A172 (cell line): Measurements from ENCODE around the gene CLEC11A. TPM values are rescaled to one million over a fixed set of nuclear protein-coding genes. Genes with fewer than 3 reads are reported as not detected.
A peak's percentile ranks its signal among the peaks of the same experiment; 100 is the strongest.

ENCODE experiments used
- DNase-seq: peaks from one replicate; pipeline ENCODE4 v3.0.0-alpha.2; 2015; ENCODE audit warnings: low spot score
- total RNA-seq: library from RNA; depleted of rRNA; stranded (reverse); fragments of >200 nt; shearing (Covaris generic); gene quantifications from 2 replicates; pipeline ENCODE4 v1.2.3, GENCODE V29; 2014

Gene CLEC11A
- total RNA-seq, 1 experiment from 2014 or later: 4.8 TPM

DNA sequence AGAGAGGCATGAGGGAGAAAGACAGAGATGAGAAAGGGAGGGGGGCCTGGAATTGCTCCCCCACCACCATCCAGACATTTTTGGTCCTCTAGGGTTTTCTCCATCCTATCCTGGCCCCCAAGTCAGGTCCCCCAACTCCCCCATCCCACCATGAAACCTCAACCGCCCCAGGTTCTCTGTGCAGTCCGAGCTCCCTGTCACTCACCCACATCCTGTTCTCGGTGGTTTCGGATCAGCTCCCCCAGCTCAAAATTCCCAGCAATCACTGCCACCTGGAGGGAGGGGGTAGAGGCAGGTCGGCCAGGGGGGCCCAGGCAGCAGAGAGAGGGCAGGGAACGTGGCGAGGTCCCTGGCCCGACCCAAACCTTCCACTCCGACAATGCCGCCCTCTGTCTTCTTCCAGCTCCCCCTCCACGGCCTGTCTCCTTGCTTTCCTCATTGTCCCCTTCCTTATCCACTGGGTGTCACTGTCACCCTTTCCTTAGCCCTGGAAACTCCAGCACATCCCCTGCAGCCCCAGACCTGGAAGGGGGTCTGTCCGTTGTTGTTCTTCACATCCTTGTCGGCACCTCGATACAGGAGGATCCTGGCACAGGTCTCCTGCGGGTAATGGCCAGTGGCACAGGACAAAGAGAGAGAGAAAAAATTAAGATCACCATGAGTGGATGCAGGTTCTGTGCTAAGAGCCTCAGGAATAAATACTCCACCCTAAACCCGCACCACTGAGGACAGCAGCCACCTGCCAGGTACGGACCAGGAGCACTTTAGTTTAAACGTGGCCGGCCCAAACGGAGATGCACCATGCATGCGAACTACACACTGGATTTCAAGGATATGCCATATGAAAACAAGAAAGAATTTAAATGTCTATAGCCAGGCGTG, 19.0 kb upstream of the CLEC11A start:
- DNase-seq: no peak

DNA sequence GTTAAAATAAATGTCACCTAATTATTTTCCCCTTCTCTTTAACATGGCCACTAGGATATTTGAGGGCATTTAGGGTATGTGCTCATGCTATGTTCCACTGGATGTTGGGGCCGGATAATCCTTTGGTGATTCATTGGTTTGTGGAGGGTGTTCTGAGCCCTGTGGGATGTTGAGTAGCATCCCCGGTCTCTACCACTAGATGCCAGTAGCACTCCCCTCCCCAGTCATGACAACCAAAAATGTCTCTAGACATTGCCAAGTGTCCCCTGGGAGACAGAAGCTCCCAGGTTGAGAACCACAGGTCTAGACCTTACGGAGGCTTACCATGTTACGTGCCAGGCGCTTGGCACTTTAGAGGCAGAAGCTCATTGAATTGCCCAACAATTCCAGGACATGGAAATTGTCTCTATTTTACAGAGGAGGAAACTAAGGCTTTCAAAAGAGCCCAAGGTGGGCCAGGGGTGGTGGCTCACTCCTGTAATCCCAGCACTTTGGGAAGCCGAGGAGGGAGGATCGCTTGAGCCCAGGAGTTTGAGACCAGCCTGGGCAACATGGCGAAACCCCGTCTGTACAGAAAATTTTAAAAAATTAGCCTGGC, 17.6 kb upstream of the CLEC11A start:
- DNase-seq: peak; percentile 86

DNA sequence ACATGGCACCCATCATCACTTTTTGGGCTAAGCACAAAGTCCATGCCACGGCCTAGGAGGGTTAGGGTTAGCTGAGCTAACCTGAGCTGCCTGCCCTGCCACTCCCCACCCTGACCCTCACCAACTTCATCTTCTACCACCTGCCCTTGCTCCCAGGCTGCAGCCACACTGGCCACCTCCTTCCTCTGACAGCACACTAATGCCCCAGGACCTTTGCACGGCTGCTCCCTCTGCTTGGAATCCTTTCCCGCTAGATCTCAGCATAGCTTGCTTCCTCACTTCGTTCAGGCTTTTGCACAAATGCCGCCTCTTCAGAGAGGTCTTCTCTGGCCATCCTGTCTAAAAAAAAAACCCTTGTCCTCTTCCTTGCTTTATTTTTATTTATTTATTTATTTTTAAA, 16.8 kb upstream of the CLEC11A start:
- no peak for DNase-seq

DNA sequence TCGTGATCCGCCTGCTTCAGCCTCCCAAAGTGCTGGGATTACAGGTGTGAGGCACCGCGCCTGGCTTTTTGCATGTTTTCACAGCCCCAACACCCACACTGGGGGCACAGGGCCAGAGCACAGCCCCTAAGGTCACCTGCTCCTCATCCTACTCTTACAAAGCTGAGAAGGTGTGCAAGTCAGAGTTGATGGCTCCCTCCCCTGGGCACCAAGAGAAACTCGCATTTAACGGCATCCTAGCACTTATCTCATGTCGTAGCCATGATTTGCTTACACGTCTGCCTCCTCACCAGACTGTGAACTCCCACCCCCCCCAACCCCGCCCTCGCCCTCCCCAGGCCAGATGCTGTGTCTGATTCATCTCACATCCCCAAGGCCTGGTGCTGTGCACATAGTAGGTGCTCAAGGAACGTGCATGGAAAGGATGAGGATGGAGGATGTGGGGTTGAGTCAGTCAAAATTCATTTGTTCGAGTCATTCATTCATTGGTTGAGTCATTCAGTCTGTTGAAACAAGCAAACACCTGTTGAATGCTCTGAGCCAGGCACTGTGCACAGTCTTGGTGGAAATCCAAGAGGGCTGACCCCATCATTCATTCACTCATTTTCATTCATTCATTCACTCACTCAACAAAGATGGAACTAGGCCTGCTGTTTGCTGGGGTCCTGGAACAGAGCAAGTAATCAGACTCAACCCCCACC, 14.8 kb upstream of the CLEC11A start:
- DNase-seq: no peak

DNA sequence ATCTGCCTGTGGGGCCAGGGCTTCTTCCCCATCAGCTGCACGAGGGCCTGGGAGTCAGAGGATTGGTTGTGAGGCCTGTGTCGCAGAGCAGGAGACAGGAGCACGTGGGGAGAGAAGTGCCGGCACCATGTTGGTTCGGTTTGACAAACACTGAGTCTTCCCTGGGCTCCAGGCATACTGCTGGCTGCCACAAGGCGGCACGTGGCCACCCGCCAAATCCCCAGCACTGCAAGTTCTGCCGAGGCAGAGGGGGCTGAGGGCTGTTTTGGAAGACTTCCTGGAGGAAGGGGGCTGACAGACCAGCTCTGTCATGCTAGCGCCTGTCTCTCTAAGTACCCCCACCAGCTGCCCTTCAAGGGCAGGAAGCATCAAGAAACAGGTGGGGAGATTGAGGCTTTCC, 13.1 kb upstream of the CLEC11A start:
- DNase-seq: no peak

- DNase-seq: no peak
Measured at GRCh38 chr19:50710612-50711011, 12.6 kb upstream of the CLEC11A start.

- no peak for DNase-seq
Measured at GRCh38 chr19:50711196-50711595, 12.0 kb upstream of the CLEC11A start.

GRCh38 chr19:50711805-50712204, 11.4 kb upstream of the CLEC11A start:
- no peak for DNase-seq

DNA sequence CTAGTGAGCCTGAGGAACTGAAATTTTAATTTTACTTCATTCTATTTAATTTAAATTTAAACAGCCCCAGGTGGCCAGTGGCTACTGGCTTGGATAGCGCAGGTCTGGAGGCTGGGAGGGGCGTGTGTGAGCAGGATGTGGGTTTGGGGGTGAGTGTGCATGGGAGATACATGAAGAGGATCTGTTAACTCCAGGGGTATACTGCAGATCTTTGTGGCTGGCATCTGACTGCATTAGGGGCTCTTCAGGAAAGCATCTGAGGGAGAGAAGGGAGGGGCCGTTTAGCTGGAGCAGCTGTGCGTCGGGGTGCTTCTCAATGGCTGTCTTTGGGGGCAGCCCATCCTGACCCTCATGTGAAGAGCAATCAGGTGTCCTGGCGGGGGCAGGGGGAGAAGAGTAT, 10.3 kb upstream of the CLEC11A start:
- no peak for DNase-seq

- no peak for DNase-seq
Measured at GRCh38 chr19:50713556-50714236, 9.5 kb upstream of the CLEC11A start.

- DNase-seq: no peak
Measured at GRCh38 chr19:50716178-50717025, 6.8 kb upstream of the CLEC11A start.

DNA sequence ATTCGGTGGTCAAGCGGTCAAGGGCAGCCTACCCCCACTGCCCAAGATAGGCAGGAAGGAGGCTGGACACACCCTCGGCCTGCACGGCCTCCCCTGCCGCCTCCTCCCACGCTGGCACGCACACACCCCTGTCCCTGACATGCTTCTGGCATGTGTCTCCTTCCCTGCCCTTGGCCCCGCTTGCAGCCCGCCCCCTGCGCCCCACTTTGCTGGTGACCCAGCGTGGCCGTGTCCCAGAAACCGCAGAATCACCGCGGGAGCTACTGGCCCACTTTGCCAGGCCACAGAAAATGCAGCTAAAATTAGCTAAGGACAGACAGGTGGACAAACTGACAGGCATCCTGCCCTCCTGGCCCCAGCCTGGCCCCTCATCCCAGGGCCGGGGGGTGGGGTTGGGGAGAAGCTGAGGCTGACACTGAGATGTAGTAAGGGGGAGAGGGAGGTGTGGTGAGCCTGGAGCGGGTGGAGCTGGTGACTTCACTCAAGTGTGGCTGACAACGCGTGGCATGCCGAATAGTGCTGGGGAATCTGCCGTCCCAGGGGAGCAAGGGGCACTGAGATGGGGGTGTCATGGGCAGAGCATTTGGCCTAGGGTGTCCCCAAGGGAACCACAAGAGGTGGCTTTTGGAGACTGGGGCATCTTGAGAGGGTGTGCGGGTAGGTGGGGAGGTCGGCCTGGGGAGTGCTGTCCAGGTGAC, 6.0 kb upstream of the CLEC11A start:
- DNase-seq: no peak

DNA sequence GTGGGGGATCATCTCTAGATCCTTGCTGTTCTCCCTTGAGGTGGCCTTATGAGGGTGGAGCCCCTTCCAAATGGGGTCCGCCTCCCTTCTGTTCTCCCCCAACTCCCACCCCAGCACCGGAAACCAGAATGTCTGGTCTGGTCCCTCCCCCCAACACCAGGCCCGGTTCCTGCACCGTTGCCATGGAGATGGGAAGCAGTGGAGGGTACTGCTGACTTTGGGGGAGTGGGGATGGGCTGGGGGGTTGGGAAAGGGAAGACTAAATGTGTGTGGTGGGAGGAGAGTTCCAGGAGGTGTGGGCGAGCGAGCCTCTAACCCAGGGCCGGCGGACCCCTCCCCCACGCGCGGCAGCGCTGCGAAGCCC, 5.3 kb upstream of the CLEC11A start:
- DNase-seq: no peak

GRCh38 chr19:50718255-50719118, 4.7 kb upstream of the CLEC11A start:
- no peak for DNase-seq

DNA sequence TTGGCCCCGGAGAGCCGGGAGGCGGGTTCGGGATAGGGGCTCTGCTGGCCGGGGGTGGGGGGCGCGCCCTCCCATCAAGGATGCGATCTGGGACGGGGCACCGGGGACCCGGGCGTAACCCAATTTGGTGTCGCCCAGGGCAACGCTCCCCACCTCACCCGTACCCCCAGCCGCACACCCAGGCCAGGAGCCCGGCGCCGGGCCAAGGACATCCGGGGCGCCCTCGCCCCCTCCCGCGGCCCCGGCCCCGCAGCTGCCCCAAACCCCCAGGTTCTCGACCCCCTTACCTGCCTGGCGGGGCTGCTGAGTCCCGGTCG, 4.1 kb upstream of the CLEC11A start:
- no peak for DNase-seq

DNA sequence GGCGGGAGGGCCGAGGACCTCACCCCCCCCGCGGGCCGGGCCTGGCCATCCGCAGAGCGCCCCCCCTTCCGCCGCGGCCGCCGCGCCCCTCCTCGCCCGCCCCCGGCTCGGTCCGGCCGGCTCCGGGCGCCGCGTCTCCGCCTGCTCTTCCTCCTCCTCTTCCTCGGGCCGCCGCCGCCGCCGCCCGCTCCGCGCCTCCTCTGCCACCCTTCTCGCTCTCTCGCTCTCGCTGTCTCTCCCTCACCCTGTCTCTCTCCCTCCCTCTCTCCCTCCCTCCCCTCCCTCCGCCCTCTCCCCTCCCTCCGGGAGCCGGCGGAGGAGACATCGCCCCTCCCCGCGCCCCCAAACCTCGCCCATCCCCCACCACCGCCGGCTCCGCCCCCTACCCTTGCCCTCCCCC, 3.6 kb upstream of the CLEC11A start, which contains the start of gene SHANK1:
Gene SHANK1 (minus strand): TSS at position 237 of the 400 bp plus-strand sequence. CDS start 2,883 bp downstream, outside the sequence.
- DNase-seq: no peak

- DNase-seq: no peak
Measured at GRCh38 chr19:50720181-50720920, 2.8 kb upstream of the CLEC11A start.

- DNase-seq: no peak
Measured at GRCh38 chr19:50720921-50721381, 2.2 kb upstream of the CLEC11A start.
